ENCODE data around the gene SAMD13. TPM values are rescaled to one million over a fixed set of nuclear protein-coding genes. Genes with fewer than 3 reads are reported as not detected.

The SAMD13 gene
- total and polyA plus RNA-seq, 2 donors (not counting 3 experiments of a cell fraction or from before 2014, with no cell fraction given), result 1.2 to 4.8 TPM

DNA sequence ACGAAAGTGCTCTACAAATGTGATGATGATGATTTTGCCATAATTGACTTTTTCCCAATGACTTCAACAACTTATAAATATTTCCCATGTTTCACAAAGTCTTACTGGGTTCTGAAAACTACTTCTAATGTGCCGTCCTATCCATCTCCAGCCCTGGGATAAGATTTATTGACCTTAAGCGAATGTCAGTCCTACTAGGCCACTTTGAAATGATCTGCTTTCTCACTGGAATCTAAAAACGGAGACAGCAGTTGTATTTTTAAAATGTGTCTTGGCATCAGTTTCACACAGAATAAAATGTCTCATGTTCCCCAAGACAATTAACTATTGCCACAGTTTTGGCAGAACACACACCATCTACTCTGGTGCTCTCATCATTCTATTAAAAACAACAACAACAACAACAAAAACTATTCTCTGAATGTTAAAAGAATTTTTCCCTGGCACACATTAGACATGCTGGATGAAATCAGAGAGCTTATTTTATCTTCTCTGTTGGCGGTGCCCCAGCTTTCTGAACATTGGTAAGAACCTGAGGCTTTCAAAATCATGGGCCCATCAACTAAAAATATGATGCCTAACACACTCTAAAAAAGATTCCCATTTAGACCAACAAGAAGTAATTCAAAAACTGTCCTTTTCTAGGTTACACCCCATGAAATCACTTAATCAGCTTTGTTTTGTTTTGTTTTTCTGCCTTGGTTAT lies 73.6 kb downstream of the SAMD13 start:
- Histone ChIP-seq H3K27ac (ENCODE audit: insufficient read depth, low read depth, low read length) (no peak overlapping the region), H3K4me2 (ENCODE audit: insufficient read depth, low read length) (no peak overlapping the region), H3K4me3 (replicated peaks in 1 of 3; ENCODE audit: insufficient read depth in 1 of 3, low read depth in 1 of 3, low read length in 3 of 3) (no peak overlapping the region), H3K4me1 (ENCODE audit: control insufficient read depth, extremely low read depth, insufficient read depth, low read length) (no peaks in the 10 kb centered on the region), H3K27me3 (ENCODE audit: control insufficient read depth in 2 of 2, insufficient read depth in 2 of 2, low read length in 2 of 2) (no peaks in the 10 kb centered on the region), H2AFZ (ENCODE audit: low read depth, low read length) (no peak overlapping the region), H4K20me1 (replicated peaks; ENCODE audit: control insufficient read depth, extremely low read depth, insufficient read depth, low read length) (no peaks in the 10 kb centered on the region), H3K79me2 (ENCODE audit: control insufficient read depth, insufficient read depth, low read length) (no peaks in the 10 kb centered on the region), H3K9me3 (replicated peaks; ENCODE audit: control insufficient read depth, insufficient read depth, low read length) (no peaks in the 10 kb centered on the region), H3K36me3 (ENCODE audit: control insufficient read depth in 2 of 2, extremely low read depth in 1 of 2, insufficient read depth in 2 of 2, low read length in 2 of 2) (no peaks in the 10 kb centered on the region), H3K9ac (replicated peaks; ENCODE audit: extremely low read depth, insufficient read depth, low read length) (no peak overlapping the region), H3K9me1 (replicated peaks; ENCODE audit: control insufficient read depth, extremely low read depth, insufficient read depth, low read length) (no peaks in the 10 kb centered on the region)
- ChIA-PET POLR2A (no interaction called here), CTCF (interaction anchor here (0.9 to 1.6 kb wide), 3 partner anchors 74 to 234 kb away, joined by 3 to 5 read pairs (median 4); partner anchors contain the start of gene SAMD13)
- TF ChIP-seq FOS (IDR thresholded peaks at IDR 0.05; ENCODE audit: borderline replicate concordance, insufficient read depth, low read length) (no peak), MAX (IDR thresholded peaks at IDR 0.05; ENCODE audit: insufficient read depth, insufficient read length) (no peak), POLR2AphosphoS5 (IDR thresholded peaks at IDR 0.05; ENCODE audit: insufficient read depth, low read depth, low read length) (no peak)
- intact Hi-C loops (cut with micrococcal nuclease), result no loop called here
- dilution Hi-C loops (cut with MboI; ENCODE audit: extremely low pct_ligation_motif_present, low sequenced_read_pairs), result no loop called here
- no TSS peak for BruUV-seq (replicated peaks)
- DNase-seq (ENCODE audit: low read depth, low spot score) (no peak), FAIRE-seq (no peak)

GRCh38 chr1:84376000-84376910 lies 74.7 kb downstream of the SAMD13 start:
- no peaks in the 10 kb centered on the region for H3K9me3 ChIP-seq (replicated peaks; ENCODE audit: control insufficient read depth, insufficient read depth, low read length)
- FAIRE-seq (peak; percentile 42), DNase-seq (ENCODE audit: low read depth, low spot score) (no peak)
- CTCF ChIA-PET, result interaction anchor here (1.4 to 1.6 kb wide), 3 partner anchors 34 to 235 kb away, joined by 3 to 5 read pairs (median 4); no protein-coding TSS in a partner anchor
- H3K27ac ChIP-seq (ENCODE audit: insufficient read depth, low read depth, low read length), result no peak overlapping the region
- H3K36me3 ChIP-seq (ENCODE audit: control insufficient read depth in 2 of 2, extremely low read depth in 1 of 2, insufficient read depth in 2 of 2, low read length in 2 of 2), result no peaks in the 10 kb centered on the region
- no peaks in the 10 kb centered on the region for H3K4me1 ChIP-seq (ENCODE audit: control insufficient read depth, extremely low read depth, insufficient read depth, low read length)
- H3K9me1 ChIP-seq (replicated peaks; ENCODE audit: control insufficient read depth, extremely low read depth, insufficient read depth, low read length), result no peaks in the 10 kb centered on the region
- H3K27me3 ChIP-seq (ENCODE audit: control insufficient read depth in 2 of 2, insufficient read depth in 2 of 2, low read length in 2 of 2), result no peaks in the 10 kb centered on the region
- no peak overlapping the region for H3K4me2 ChIP-seq (ENCODE audit: insufficient read depth, low read length)
- TF ChIP-seq FOS (IDR thresholded peaks at IDR 0.05; ENCODE audit: borderline replicate concordance, insufficient read depth, low read length) (no peak), MYC (IDR thresholded peaks at IDR 0.05; ENCODE audit: low read depth, low read length) (no peak), JUN (IDR thresholded peaks at IDR 0.05; ENCODE audit: borderline replicate concordance, insufficient read depth, insufficient read length, low read depth) (no peak), MAX (IDR thresholded peaks at IDR 0.05; ENCODE audit: insufficient read depth, insufficient read length) (no peak), CTCF (IDR thresholded peaks at IDR 0.05; ENCODE audit: extremely low read depth in 1 of 2, insufficient read depth in 1 of 2, low read depth in 1 of 2, low read length in 2 of 2) (no peak), GATA2 (IDR thresholded peaks at IDR 0.05; ENCODE audit: insufficient read depth, insufficient read length, low read depth, low read length) (no peak), EZH2 (IDR thresholded peaks at IDR 0.05; ENCODE audit: borderline replicate concordance, low read depth, low read length, severe bottlenecking) (no peak), POLR2AphosphoS5 (IDR thresholded peaks at IDR 0.05; ENCODE audit: insufficient read depth, low read depth, low read length) (no peak), POLR2A (IDR thresholded peaks at IDR 0.05; ENCODE audit: low read depth, low read length) (no peak)
- no peaks in the 10 kb centered on the region for H4K20me1 ChIP-seq (replicated peaks; ENCODE audit: control insufficient read depth, extremely low read depth, insufficient read depth, low read length)
- no peaks in the 10 kb centered on the region for H3K79me2 ChIP-seq (ENCODE audit: control insufficient read depth, insufficient read depth, low read length)
- no peak overlapping the region for H2AFZ ChIP-seq (ENCODE audit: low read depth, low read length)
- intact Hi-C loops (cut with micrococcal nuclease), result no loop called here
- H3K4me3 ChIP-seq (replicated peaks in 1 of 3; ENCODE audit: insufficient read depth in 1 of 3, low read depth in 1 of 3, low read length in 3 of 3), result no peak overlapping the region
- BruUV-seq (replicated peaks), result no TSS peak
- dilution Hi-C loops (cut with MboI; ENCODE audit: extremely low pct_ligation_motif_present, low sequenced_read_pairs), result no loop called here
- H3K9ac ChIP-seq (replicated peaks; ENCODE audit: extremely low read depth, insufficient read depth, low read length), result no peak overlapping the region
- POLR2A ChIA-PET, result no interaction called here

All from endothelial cell of umbilical vein (primary cell).